ENCODE data around the gene CPNE2. TPM values are rescaled to one million over a fixed set of nuclear protein-coding genes. Genes with fewer than 3 reads are reported as not detected.

The CPNE2 gene
- total and polyA plus RNA-seq, 2 of the 8 experiments (the other 6 are each of a cell fraction or from before 2014, with no cell fraction given) = 10.6 to 39.5 TPM

- H3K9ac ChIP-seq (replicated peaks in 1 of 4; ENCODE audit: extremely low read depth in 1 of 4, low read depth in 3 of 4, low read length in 3 of 4) = no peak overlapping the region
- WGBS, 2 experiments (ENCODE audit: extremely low coverage in 1 of 2, insufficient coverage in 1 of 2, insufficient read length in 1 of 2, insufficient replicate concordance in 2 of 2, low coverage in 1 of 2, low lambda C conversion rate in 2 of 2, missing lambda C conversion rate in 1 of 2) = 94% methylated on average over 8 of the region's 9 CpGs; no CpG with 5 or more reads in 1 of the 2 experiments
- no peaks in the 10 kb centered on the region for H3K27me3 ChIP-seq (replicated peaks in 1 of 4; ENCODE audit: control insufficient read depth in 3 of 4, extremely low read depth in 1 of 4, insufficient read depth in 3 of 4, low read length in 3 of 4)
- H4K8ac ChIP-seq (ENCODE audit: extremely low read depth, insufficient read depth, low read length) = no peak overlapping the region
- H3K79me2 ChIP-seq (ENCODE audit: control insufficient read depth in 1 of 2, insufficient read depth in 2 of 2, low read length in 2 of 2) = no peaks in the 10 kb centered on the region
- H3K4me3 ChIP-seq (ENCODE audit: extremely low read depth in 1 of 4, insufficient read depth in 2 of 4, low read depth in 3 of 4, low read length in 4 of 4) = no peak overlapping the region
- ChIA-PET POLR2A (ENCODE audit: partially characterized antibody) (no interaction called here), CTCF (ENCODE audit: partially characterized antibody) (no interaction called here)
- no peak for FAIRE-seq
- H3K4ac ChIP-seq (replicated peaks; ENCODE audit: insufficient read length, low read depth, low read length) = no peak overlapping the region
- no peak for TF ChIP-seq KDM4A (IDR thresholded peaks at IDR 0.05; ENCODE audit: low read depth, low read length, severe bottlenecking)
- TF ChIP-seq CHD1 (IDR thresholded peaks at IDR 0.05; ENCODE audit: low read depth, low read length) = no peak
- no peak for TF ChIP-seq ASH2L (IDR thresholded peaks at IDR 0.05; ENCODE audit: low read length)
- TF ChIP-seq HDAC6 (IDR thresholded peaks at IDR 0.05; ENCODE audit: low read depth, low read length) = no peak
- TF ChIP-seq SIRT6 (IDR thresholded peaks at IDR 0.05; ENCODE audit: low read length) = no peak
- no peak for TF ChIP-seq EP300 (IDR thresholded peaks at IDR 0.05; ENCODE audit: borderline replicate concordance in 1 of 2, low read depth in 2 of 2, low read length in 2 of 2)
- TF ChIP-seq TEAD4 (IDR thresholded peaks at IDR 0.05; ENCODE audit: low read depth, low read length) = no peak
- TF ChIP-seq MAX (IDR thresholded peaks at IDR 0.05) = no peak
- TF ChIP-seq CTBP2 (IDR thresholded peaks at IDR 0.05; ENCODE audit: borderline replicate concordance, insufficient read depth, insufficient read length, low read length) = no peak
- no peak for TF ChIP-seq ZNF274 (IDR thresholded peaks at IDR 0.05; ENCODE audit: borderline replicate concordance, extremely low read depth, low read length)
- no peak for TF ChIP-seq KDM1A (IDR thresholded peaks at IDR 0.05; ENCODE audit: borderline replicate concordance, low read length)
- no peak for TF ChIP-seq NRF1 (IDR thresholded peaks at IDR 0.05; ENCODE audit: low read depth, low read length)
- no peak for DNase-seq (ENCODE audit: low read depth in 1 of 2, low spot score in 2 of 2)
- no peak overlapping the region for H4K5ac ChIP-seq (ENCODE audit: insufficient read length, low read depth, low read length)
- no peaks in the 10 kb centered on the region for H3K23me2 ChIP-seq (ENCODE audit: low read depth, low read length)
- H2BK20ac ChIP-seq (ENCODE audit: low read length) = no peak overlapping the region
- no peak overlapping the region for H2BK120ac ChIP-seq (replicated peaks; ENCODE audit: low read depth, low read length)
- no peak overlapping the region for H2BK15ac ChIP-seq (ENCODE audit: low read length)
- no peak overlapping the region for H3K27ac ChIP-seq (ENCODE audit: low read depth, low read length)
- no peak overlapping the region for H3K4me2 ChIP-seq (ENCODE audit: insufficient read depth in 1 of 2, low read depth in 2 of 2, low read length in 2 of 2)
- no peaks in the 10 kb centered on the region for H3K36me3 ChIP-seq (ENCODE audit: control insufficient read depth in 2 of 4, insufficient read depth in 4 of 4, low read length in 3 of 4)
- H3K9me3 ChIP-seq (ENCODE audit: insufficient read depth in 2 of 2, low read depth in 1 of 2, low read length in 1 of 2) = 0 out of 4 replicates have a peak, but pooled peaks cover 0 to 5% of the 10 kb centered on the region in 2 experiments
- no peak overlapping the region for H4K91ac ChIP-seq (replicated peaks; ENCODE audit: insufficient read length, low read length)
- H4K20me1 ChIP-seq (replicated peaks in 1 of 2; ENCODE audit: control insufficient read depth in 1 of 2, insufficient read depth in 2 of 2, low read length in 2 of 2) = no peaks in the 10 kb centered on the region
- no peaks in the 10 kb centered on the region for H3K4me1 ChIP-seq (replicated peaks in 1 of 4; ENCODE audit: control insufficient read depth in 3 of 4, insufficient read depth in 4 of 4, low read length in 3 of 4)
- H3K79me1 ChIP-seq (ENCODE audit: low read depth, low read length) = no peaks in the 10 kb centered on the region
- H2BK12ac ChIP-seq (ENCODE audit: low read depth, low read length) = no peak overlapping the region
- no peak overlapping the region for H3K14ac ChIP-seq (ENCODE audit: insufficient read length)
- no peak overlapping the region for H2AFZ ChIP-seq (ENCODE audit: low read length)
- H3K56ac ChIP-seq (replicated peaks; ENCODE audit: insufficient read length, low read depth, low read length) = no peak overlapping the region
- no peak overlapping the region for H3K18ac ChIP-seq (ENCODE audit: extremely low read depth, low read length)
- no peak overlapping the region for H2AK5ac ChIP-seq (ENCODE audit: low read depth, low read length)
- H2BK5ac ChIP-seq (ENCODE audit: low read depth, low read length) = no peak overlapping the region
- H3K23ac ChIP-seq (ENCODE audit: insufficient read length) = no peak overlapping the region
Measured at GRCh38 chr16:57043248-57043647, 49.1 kb upstream of the CPNE2 start.
